Measurements from ENCODE around the gene CAMKK2.

DNA sequence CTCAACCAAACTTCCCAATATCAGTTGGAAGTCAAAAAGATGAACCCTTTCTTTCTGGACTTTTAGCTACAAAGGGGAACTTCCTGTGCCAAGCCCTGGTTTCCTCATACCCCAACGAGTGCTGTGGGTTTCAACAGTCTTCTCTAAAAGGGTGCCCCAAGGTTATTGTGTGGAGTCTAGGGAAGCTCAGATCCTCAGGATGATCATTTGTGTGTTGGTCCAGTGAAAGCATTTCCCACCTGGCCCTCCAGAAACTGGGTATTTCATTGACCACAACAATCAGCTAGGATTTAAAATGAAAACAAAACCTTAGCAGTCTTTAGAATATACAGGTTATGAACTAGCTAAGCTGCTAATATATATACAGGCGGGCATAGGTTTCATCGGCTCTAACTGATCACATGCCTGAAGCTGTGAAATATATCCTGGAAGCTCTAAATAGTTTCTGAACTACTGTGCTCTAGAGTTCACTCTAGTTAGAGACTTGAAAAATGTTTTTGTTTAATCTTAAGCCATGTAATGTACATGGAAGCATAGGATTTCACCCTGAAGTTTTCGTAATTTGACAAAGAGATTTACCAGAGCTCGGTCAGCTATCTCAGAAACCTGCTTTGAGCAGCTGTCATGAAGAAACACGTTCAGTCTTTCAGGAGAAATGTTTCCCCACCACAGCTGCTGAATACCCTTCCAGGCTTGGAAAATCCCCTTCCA is 57.0 kb downstream of the CAMKK2 start:
- TF ChIP-seq, protein P1, sequence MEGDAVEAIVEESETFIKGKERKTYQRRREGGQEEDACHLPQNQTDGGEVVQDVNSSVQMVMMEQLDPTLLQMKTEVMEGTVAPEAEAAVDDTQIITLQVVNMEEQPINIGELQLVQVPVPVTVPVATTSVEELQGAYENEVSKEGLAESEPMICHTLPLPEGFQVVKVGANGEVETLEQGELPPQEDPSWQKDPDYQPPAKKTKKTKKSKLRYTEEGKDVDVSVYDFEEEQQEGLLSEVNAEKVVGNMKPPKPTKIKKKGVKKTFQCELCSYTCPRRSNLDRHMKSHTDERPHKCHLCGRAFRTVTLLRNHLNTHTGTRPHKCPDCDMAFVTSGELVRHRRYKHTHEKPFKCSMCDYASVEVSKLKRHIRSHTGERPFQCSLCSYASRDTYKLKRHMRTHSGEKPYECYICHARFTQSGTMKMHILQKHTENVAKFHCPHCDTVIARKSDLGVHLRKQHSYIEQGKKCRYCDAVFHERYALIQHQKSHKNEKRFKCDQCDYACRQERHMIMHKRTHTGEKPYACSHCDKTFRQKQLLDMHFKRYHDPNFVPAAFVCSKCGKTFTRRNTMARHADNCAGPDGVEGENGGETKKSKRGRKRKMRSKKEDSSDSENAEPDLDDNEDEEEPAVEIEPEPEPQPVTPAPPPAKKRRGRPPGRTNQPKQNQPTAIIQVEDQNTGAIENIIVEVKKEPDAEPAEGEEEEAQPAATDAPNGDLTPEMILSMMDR (IDR thresholded peaks at IDR 0.05; ENCODE audit: low read depth, low read length, poor library complexity, severe bottlenecking): no peak
- TF ChIP-seq EZH2phosphoT487 (IDR thresholded peaks at IDR 0.05; ENCODE audit: borderline replicate concordance, low read length): no peak

Data from DOHH2 (cell line).